ENCODE data around the gene DTNB.

- no peak for TF ChIP-seq POLR2A (IDR thresholded peaks at IDR 0.05)
- TF ChIP-seq, protein P1, sequence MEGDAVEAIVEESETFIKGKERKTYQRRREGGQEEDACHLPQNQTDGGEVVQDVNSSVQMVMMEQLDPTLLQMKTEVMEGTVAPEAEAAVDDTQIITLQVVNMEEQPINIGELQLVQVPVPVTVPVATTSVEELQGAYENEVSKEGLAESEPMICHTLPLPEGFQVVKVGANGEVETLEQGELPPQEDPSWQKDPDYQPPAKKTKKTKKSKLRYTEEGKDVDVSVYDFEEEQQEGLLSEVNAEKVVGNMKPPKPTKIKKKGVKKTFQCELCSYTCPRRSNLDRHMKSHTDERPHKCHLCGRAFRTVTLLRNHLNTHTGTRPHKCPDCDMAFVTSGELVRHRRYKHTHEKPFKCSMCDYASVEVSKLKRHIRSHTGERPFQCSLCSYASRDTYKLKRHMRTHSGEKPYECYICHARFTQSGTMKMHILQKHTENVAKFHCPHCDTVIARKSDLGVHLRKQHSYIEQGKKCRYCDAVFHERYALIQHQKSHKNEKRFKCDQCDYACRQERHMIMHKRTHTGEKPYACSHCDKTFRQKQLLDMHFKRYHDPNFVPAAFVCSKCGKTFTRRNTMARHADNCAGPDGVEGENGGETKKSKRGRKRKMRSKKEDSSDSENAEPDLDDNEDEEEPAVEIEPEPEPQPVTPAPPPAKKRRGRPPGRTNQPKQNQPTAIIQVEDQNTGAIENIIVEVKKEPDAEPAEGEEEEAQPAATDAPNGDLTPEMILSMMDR (IDR thresholded peaks at IDR 0.05), result no peak
These were observed 213.0 kb downstream of the DTNB start for GRCh38 chr2:25460261-25460905.

Data from Peyer's patch (tissue), 4 donors.